Measurements from ENCODE around the gene RASIP1.
"Not testable (repeated sequence)": the region's sequence is repeated elsewhere in the genome, so short reads cannot be mapped to it uniquely, and the experiment has no call there.

The RASIP1 gene

GRCh38 chr19:48740164-48740972, at the start of gene RASIP1:
TSS of gene RASIP1 (minus strand) at chr19:48740610. CDS start at chr19:48740282, 328 bp downstream.
- no peak for DNase-seq

- DNase-seq, result not testable (repeated sequence)
Observed at GRCh38 chr19:48787331-48787730, 46.9 kb upstream of the RASIP1 start.

GRCh38 chr19:48786422-48786821, 46.0 kb upstream of the RASIP1 start:
- DNase-seq, result not testable (repeated sequence)

- no peak for DNase-seq
Observed at GRCh38 chr19:48784527-48784926, 44.1 kb upstream of the RASIP1 start.

- no peak for DNase-seq
Observed at GRCh38 chr19:48780631-48781391, 40.4 kb upstream of the RASIP1 start.

- DNase-seq, result no peak
Observed at GRCh38 chr19:48779636-48780035, 39.2 kb upstream of the RASIP1 start.

- no peak for DNase-seq
Observed at GRCh38 chr19:48777720-48778119, 37.3 kb upstream of the RASIP1 start.

- DNase-seq, result no peak
Observed at GRCh38 chr19:48777139-48777538, 36.7 kb upstream of the RASIP1 start.

- no peak for DNase-seq
Observed at GRCh38 chr19:48772503-48772953, 32.1 kb upstream of the RASIP1 start.

GRCh38 chr19:48770734-48771472, 30.5 kb upstream of the RASIP1 start:
- DNase-seq, result no peak

GRCh38 chr19:48770266-48770665, 29.9 kb upstream of the RASIP1 start:
- no peak for DNase-seq

- DNase-seq, result no peak
Observed at GRCh38 chr19:48768994-48769713, 28.7 kb upstream of the RASIP1 start.

- DNase-seq, result not testable (repeated sequence)
Observed at GRCh38 chr19:48768171-48768753, 27.9 kb upstream of the RASIP1 start.

GRCh38 chr19:48765816-48766215, 25.4 kb upstream of the RASIP1 start:
- DNase-seq, result not testable (repeated sequence)

GRCh38 chr19:48760504-48761205, 20.2 kb upstream of the RASIP1 start:
- no peak for DNase-seq

GRCh38 chr19:48757741-48758144, 17.3 kb upstream of the RASIP1 start:
- DNase-seq, result no peak

GRCh38 chr19:48757089-48757675, 16.8 kb upstream of the RASIP1 start:
- DNase-seq, result no peak

GRCh38 chr19:48756686-48757085, 16.3 kb upstream of the RASIP1 start:
- no peak for DNase-seq

- no peak for DNase-seq
Observed at GRCh38 chr19:48756212-48756611, 15.8 kb upstream of the RASIP1 start.

- DNase-seq, result no peak
Observed at GRCh38 chr19:48755787-48756186, 15.4 kb upstream of the RASIP1 start.

- no peak for DNase-seq
Observed at GRCh38 chr19:48755084-48755641, 14.8 kb upstream of the RASIP1 start, which contains the start of gene FGF21. TSS of gene FGF21 (plus strand) at chr19:48755524. CDS start at chr19:48756237, 713 bp downstream.
